Lung (tissue), 12 donors: ENCODE measurements around the gene TMEM63C. TPM values are rescaled to one million over a fixed set of nuclear protein-coding genes. Genes with fewer than 3 reads are reported as not detected.

Experiments
- ATAC-seq: fragments of 200-7000 bp; cut with Tn5 transposase; one replicate; pipeline ENCODE4 v1.9.1; 2020; ENCODE audit warnings: moderate number of reproducible peaks; ENCODE audit not compliant: insufficient read depth, low FRiP score
- DNase-seq, 3 donors: peaks; one replicate each; pipeline ENCODE4 v3.0.0-alpha.2; 2013 to 2017
- H3K27ac ChIP-seq, 2 donors: one replicate each; pipeline ENCODE4 v1.5.1; 2013; ENCODE audit warnings: mild to moderate bottlenecking in 2 of 2, moderate library complexity in 2 of 2, control low read depth in 1 of 2, inconsistent platforms in 1 of 2, low read depth in 1 of 2, low read length in 1 of 2
- H3K27me3 ChIP-seq, 3 donors: one replicate each; pipeline ENCODE4 v1.5.1; 2013; ENCODE audit warnings: low read length in 2 of 3; ENCODE audit not compliant: control insufficient read depth in 3 of 3, insufficient read depth in 3 of 3
- H3K36me3 ChIP-seq, 4 donors: one replicate each; pipeline ENCODE4 v1.5.1; 2013; ENCODE audit warnings: low read length in 4 of 4, mild to moderate bottlenecking in 1 of 4, moderate library complexity in 1 of 4; ENCODE audit not compliant: control insufficient read depth in 4 of 4, insufficient read depth in 4 of 4
- H3K4me1 ChIP-seq, 5 donors: one replicate each; pipeline ENCODE4 v1.5.1; 2013; ENCODE audit warnings: low read length in 5 of 5, mild to moderate bottlenecking in 2 of 5, moderate library complexity in 1 of 5; ENCODE audit not compliant: control insufficient read depth in 5 of 5, insufficient read depth in 5 of 5
- H3K4me3 ChIP-seq: one replicate; pipeline ENCODE4 v1.5.1; 2013; ENCODE audit warnings: mild to moderate bottlenecking, control low read depth, moderate library complexity
- H3K9ac ChIP-seq, 2 donors: one replicate each; pipeline ENCODE4 v1.5.1; 2013; ENCODE audit warnings: low read length in 2 of 2, control low read depth in 1 of 2; ENCODE audit not compliant: insufficient read depth in 1 of 2
- H3K9me3 ChIP-seq, 4 donors: one replicate each; pipeline ENCODE4 v1.5.1; 2013; ENCODE audit warnings: low read length in 3 of 4, mild to moderate bottlenecking in 1 of 4, moderate library complexity in 1 of 4; ENCODE audit not compliant: control insufficient read depth in 4 of 4, insufficient read depth in 3 of 4
- WGBS, 2 donors: extraction: QIAGEN DNeasy Blood & Tissue Kit; methylation state at CpG; one replicate each; pipeline ENCODE4 v1.1.7; 2013; 5-methylcytosine and 5-hydroxymethylcytosine counted together
- polyA plus RNA-seq, 2 donors: library from polyadenylated mRNA; stranded (reverse); fragments of 200-250 nt; gene quantifications; one replicate each; pipeline ENCODE4 v1.2.1, GENCODE V29; 2013
- total RNA-seq, 2 donors: library from RNA; depleted of rRNA in 1 of 2; stranded (reverse); fragments of >200 nt in 1 of 2; gene quantifications; one replicate each; pipeline ENCODE4 v1.2.1, GENCODE V29; 2014 to 2021
- TF ChIP-seq, protein P1 (sequence below): IDR thresholded peaks from 2 replicates; pipeline ENCODE4 v1.5.1; 2012; ENCODE audit warnings: mild to moderate bottlenecking; ENCODE audit errors: control extremely low read depth, extremely low read depth
- donor health status: control.
- donor health status: control.
- donor health status: Bipolar disorder and iron deficiency.
- donor health status: healthy.
- donor health status: DM: yes; HTN: yes; CAD: no.

Gene TMEM63C
- total and polyA plus RNA-seq, 4 donors, result 0.20 to 1.2 (median 0.45) TPM

DNA sequence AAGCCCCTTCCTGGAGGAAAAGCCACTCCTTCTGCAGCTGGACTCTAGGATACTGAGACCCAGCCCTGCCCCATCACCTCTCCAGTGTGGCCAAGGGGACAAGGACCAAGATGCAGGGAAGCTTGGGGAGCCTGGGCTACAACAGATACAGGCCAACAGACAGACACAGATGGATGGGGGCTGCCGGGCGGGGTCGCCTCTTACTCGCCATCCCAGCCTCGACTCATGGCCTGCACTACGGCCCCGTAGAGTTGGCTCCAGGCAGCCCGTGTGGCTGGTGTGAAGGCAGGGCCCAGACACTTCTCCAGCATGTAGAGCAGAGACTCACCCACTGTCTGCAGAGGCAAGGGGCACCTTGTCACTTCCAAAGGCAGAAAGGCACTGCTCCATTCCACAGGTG lies 84.7 kb downstream of the TMEM63C start:
- Histone ChIP-seq H3K27ac (no peak overlapping the region), H3K4me1 (peaks cover 0 to 7% (median 0%) of the 10 kb centered on the region in 5 donors), H3K4me3 (no peak overlapping the region), H3K9me3 (peaks cover 0 to 13% (median 2%) of the 10 kb centered on the region in 4 donors), H3K27me3 (peaks cover 12 to 38% (median 17%) of the 10 kb centered on the region in 3 donors), H3K9ac (no peak overlapping the region), H3K36me3 (no peaks in the 10 kb centered on the region)
- ATAC-seq (no peak), DNase-seq (no peak)
- 90 to 98% methylated on average over 8 of the region's 8 CpGs for WGBS, 2 donors
- TF ChIP-seq, protein P1, sequence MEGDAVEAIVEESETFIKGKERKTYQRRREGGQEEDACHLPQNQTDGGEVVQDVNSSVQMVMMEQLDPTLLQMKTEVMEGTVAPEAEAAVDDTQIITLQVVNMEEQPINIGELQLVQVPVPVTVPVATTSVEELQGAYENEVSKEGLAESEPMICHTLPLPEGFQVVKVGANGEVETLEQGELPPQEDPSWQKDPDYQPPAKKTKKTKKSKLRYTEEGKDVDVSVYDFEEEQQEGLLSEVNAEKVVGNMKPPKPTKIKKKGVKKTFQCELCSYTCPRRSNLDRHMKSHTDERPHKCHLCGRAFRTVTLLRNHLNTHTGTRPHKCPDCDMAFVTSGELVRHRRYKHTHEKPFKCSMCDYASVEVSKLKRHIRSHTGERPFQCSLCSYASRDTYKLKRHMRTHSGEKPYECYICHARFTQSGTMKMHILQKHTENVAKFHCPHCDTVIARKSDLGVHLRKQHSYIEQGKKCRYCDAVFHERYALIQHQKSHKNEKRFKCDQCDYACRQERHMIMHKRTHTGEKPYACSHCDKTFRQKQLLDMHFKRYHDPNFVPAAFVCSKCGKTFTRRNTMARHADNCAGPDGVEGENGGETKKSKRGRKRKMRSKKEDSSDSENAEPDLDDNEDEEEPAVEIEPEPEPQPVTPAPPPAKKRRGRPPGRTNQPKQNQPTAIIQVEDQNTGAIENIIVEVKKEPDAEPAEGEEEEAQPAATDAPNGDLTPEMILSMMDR, result no peak

DNA sequence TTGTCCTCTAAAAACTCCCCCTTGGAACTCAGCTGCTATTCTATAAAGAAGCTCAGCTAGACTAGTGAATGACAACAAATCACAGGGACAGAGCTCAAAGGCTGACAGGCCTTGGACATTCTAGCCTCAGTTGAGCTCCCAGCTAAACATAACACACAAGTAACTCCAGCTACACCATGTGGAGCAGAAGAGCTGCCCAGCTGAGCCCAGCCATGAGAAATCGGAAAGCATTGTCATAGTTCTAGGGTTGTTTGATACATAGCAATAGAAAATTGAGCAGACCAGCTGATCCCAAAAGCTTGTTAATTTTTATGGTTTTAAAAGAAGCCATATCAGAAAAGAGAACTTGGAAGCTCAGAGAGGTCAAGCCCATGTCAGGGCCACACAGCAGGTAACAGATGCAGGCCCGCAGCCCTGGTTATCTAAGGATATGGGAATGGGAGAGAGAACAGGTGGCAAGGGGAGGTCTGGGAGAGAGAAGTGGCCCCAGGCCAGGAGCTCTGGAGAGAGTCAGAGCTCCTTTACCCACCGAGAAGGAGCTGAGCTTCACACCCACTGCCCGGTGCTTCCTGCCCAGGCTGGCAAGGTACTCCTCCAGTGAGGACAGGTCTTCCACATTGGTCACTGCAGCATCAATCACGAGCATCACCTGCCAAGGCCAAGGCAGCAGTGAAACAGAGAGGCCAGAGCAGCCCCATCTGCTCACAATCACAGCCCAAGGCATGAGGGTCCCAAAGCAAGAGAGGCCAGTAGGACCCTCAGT lies 86.5 kb downstream of the TMEM63C start:
- Histone ChIP-seq H3K9me3 (peaks cover 0 to 16% (median 2%) of the 10 kb centered on the region in 4 donors), H3K4me1 (peaks cover 0 to 7% (median 0%) of the 10 kb centered on the region in 5 donors), H3K27me3 (peaks cover 14 to 43% (median 21%) of the 10 kb centered on the region in 3 donors), H3K4me3 (no peak overlapping the region), H3K36me3 (no peaks in the 10 kb centered on the region), H3K27ac (no peak overlapping the region), H3K9ac (no peak overlapping the region)
- ATAC-seq (no peak), DNase-seq (no peak)
- WGBS, 2 donors, result 85 to 90% methylated on average over 5 of the region's 5 CpGs
- TF ChIP-seq, protein P1, result no peak

DNA sequence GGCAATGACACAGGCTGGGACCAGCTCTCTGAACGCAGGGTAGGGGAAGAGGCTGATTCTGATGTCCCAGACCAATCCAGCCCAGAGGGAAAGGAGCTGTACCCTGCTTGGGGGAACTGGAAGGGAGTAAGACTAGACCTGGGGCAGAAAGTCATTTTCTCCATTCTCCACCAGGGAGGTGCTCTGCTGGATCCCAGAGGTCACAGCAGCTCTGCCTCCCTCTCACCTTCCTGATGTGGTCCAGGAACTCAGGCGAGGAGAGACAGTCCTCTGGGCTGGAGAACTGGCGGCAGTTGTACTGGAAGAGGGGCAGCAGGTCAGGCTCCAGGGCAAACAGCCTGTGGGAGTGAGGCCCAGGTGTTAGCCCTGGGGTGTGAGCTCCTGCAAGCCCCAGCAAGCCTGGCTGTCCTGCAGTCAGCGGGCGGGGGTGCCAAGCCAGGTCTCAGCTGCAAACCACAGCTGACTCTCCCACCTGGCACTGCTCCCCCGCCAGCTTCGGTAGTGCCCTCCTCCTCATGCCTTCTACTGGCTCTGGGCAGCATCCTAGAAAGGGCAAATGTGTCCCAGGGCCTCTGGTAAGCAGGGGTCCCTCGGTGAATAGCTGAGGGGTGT lies 87.5 kb downstream of the TMEM63C start:
- WGBS, 2 donors, result 31 to 45% methylated on average over 8 of the region's 8 CpGs
- DNase-seq (no peak), ATAC-seq (no peak)
- peaks cover 14 to 41% (median 21%) of the 10 kb centered on the region in 3 donors for H3K27me3 ChIP-seq
- H3K4me3 ChIP-seq, result no peak overlapping the region
- H3K4me1 ChIP-seq, result peaks cover 0 to 7% (median 0%) of the 10 kb centered on the region in 5 donors
- no peak overlapping the region for H3K9ac ChIP-seq
- H3K9me3 ChIP-seq, result peaks cover 0 to 17% (median 2%) of the 10 kb centered on the region in 4 donors
- no peaks in the 10 kb centered on the region for H3K36me3 ChIP-seq
- TF ChIP-seq, protein P1, result no peak
- H3K27ac ChIP-seq, result no peak overlapping the region
